HepG2 (cell line): Measurements from ENCODE around the gene UCN. TPM values are rescaled to one million over a fixed set of nuclear protein-coding genes. Genes with fewer than 3 reads are reported as not detected.

Experiments used
- BATF2 ChIP-seq: sonication (generic); formaldehyde crosslinking; IDR thresholded peaks from 2 replicates; pipeline ENCODE4 v1.8.0; 2022; ENCODE audit warnings: mild to moderate bottlenecking, missing genetic modification reagents, moderate library complexity
- FOXK2 ChIP-seq: fragments of 450-650 bp; IDR thresholded peaks from 2 replicates; pipeline ENCODE4 v1.6.1; 2016
- GMEB2 ChIP-seq: IDR thresholded peaks from 2 replicates; pipeline ENCODE4 v1.6.1; 2016; ENCODE audit warnings: missing biosample characterization, missing genetic modification reagents, low read depth
- GTF2F1 ChIP-seq: fragments of 150-350 bp; IDR thresholded peaks from 2 replicates; pipeline ENCODE4 v1.6.1; 2014; ENCODE audit warnings: low read length
- MIXL1 ChIP-seq: IDR thresholded peaks from 2 replicates; pipeline ENCODE4 v1.6.1; 2016
- MTF1 ChIP-seq: sonication (generic); formaldehyde crosslinking; IDR thresholded peaks from 2 replicates; pipeline ENCODE4 v1.5.0; 2020; ENCODE audit warnings: missing genetic modification reagents
- NFRKB ChIP-seq: fragments of 450-650 bp; IDR thresholded peaks from 2 replicates; pipeline ENCODE4 v1.6.1; 2017
- NFYB ChIP-seq: sonication (generic); formaldehyde crosslinking; IDR thresholded peaks from 2 replicates; pipeline ENCODE4 v1.4.0; 2020; ENCODE audit warnings: missing genetic modification reagents
- PHF8 ChIP-seq: sonication (generic); formaldehyde crosslinking; IDR thresholded peaks from 2 replicates; pipeline ENCODE4 v1.5.0; 2020; ENCODE audit warnings: missing genetic modification reagents
- REXO4 ChIP-seq: sonication (generic); formaldehyde crosslinking; IDR thresholded peaks from 2 replicates; pipeline ENCODE4 v1.8.0; 2022; ENCODE audit warnings: missing genetic modification reagents, mild to moderate bottlenecking, borderline replicate concordance
- SMAD1 ChIP-seq: sonication (generic); formaldehyde crosslinking; IDR thresholded peaks from 2 replicates; pipeline ENCODE4 v1.4.0; 2020; ENCODE audit warnings: missing genetic modification reagents, low read depth, mild to moderate bottlenecking, borderline replicate concordance
- SMARCC2 ChIP-seq: fragments of 450-650 bp; IDR thresholded peaks from 2 replicates; pipeline ENCODE4 v1.6.1; 2017; ENCODE audit warnings: antibody characterized with exemption, mild to moderate bottlenecking
- SMARCE1 ChIP-seq: fragments of 450-650 bp; IDR thresholded peaks from 2 replicates; pipeline ENCODE4 v1.6.1; 2017; ENCODE audit warnings: borderline replicate concordance
- SP140L ChIP-seq: sonication (generic); formaldehyde crosslinking; IDR thresholded peaks from 2 replicates; pipeline ENCODE4 v1.4.0; 2020; ENCODE audit warnings: missing genetic modification reagents, borderline replicate concordance
- TBL1XR1 ChIP-seq: fragments of 150-350 bp; IDR thresholded peaks from 2 replicates; pipeline ENCODE4 v1.6.1; 2014; ENCODE audit warnings: borderline replicate concordance, low read length; ENCODE audit not compliant: partially characterized antibody
- TCF7 ChIP-seq: sonication (generic); IDR thresholded peaks from 2 replicates; pipeline ENCODE4 v1.6.1; 2016; ENCODE audit warnings: antibody characterized with exemption, low read depth
- TFDP2 ChIP-seq: sonication (generic); formaldehyde crosslinking; IDR thresholded peaks from 2 replicates; pipeline ENCODE4 v1.4.0; 2020; ENCODE audit warnings: missing genetic modification reagents
- ZNF138 ChIP-seq: sonication (generic); formaldehyde crosslinking; IDR thresholded peaks from 2 replicates; pipeline ENCODE4 v1.5.0; 2020; ENCODE audit warnings: mild to moderate bottlenecking, low read depth, missing genetic modification reagents
- ZNF264 ChIP-seq: sonication (generic); formaldehyde crosslinking; IDR thresholded peaks from 2 replicates; pipeline ENCODE4 v1.4.0; 2020; ENCODE audit warnings: missing genetic modification reagents
- ZNF282 ChIP-seq: fragments of 450-650 bp; IDR thresholded peaks from 2 replicates; pipeline ENCODE4 v1.6.1; 2018; ENCODE audit not compliant: partially characterized antibody
- ZNF335 ChIP-seq: sonication (generic); formaldehyde crosslinking; IDR thresholded peaks from 2 replicates; pipeline ENCODE4 v1.4.0; 2020; ENCODE audit warnings: missing genetic modification reagents
- ZNF550 ChIP-seq: sonication (generic); formaldehyde crosslinking; IDR thresholded peaks from 2 replicates; pipeline ENCODE4 v1.4.0; 2020; ENCODE audit warnings: mild to moderate bottlenecking, missing genetic modification reagents, borderline replicate concordance
- ZNF572 ChIP-seq: sonication (generic); formaldehyde crosslinking; IDR thresholded peaks from 2 replicates; pipeline ENCODE4 v1.5.1; 2020; ENCODE audit warnings: mild to moderate bottlenecking, missing genetic modification reagents
- ZNF782 ChIP-seq: sonication (generic); formaldehyde crosslinking; IDR thresholded peaks from 2 replicates; pipeline ENCODE4 v1.4.0; 2020; ENCODE audit warnings: missing genetic modification reagents, mild to moderate bottlenecking, borderline replicate concordance
- polyA plus RNA-seq, 8 experiments: library from polyadenylated mRNA; depleted of rRNA in 3 of 8; stranded (reverse) in 7 of 8; unstranded in 1 of 8; fragments of >200 nt; fragmentation: Illumina TruSeq in 4 of 8; extraction: Trizol in 4 of 8; gene quantifications; 2 replicates each; pipeline versions ENCODE4 v1.2.1 to v1.2.3, GENCODE V29; 2011 to 2016; ENCODE audit warnings: low read depth in 4 of 8, missing spikeins in 1 of 8, mixed read lengths in 1 of 8; ENCODE audit not compliant: insufficient read depth in 1 of 8
- total RNA-seq, 5 experiments: library from RNA; depleted of rRNA; stranded (reverse); fragments of >200 nt; fragmentation: Illumina TruSeq; extraction: Trizol; gene quantifications; 2 replicates each; pipeline ENCODE4 v1.2.3, GENCODE V29; 2016; ENCODE audit warnings: low read depth in 1 of 5
- TF ChIP-seq, protein P1 (sequence below): sonication (generic); formaldehyde crosslinking; IDR thresholded peaks from 2 replicates; pipeline ENCODE4 v1.4.0; 2020; ENCODE audit warnings: mild to moderate bottlenecking, missing genetic modification reagents
- TF ChIP-seq, protein P2 (sequence below): IDR thresholded peaks from 2 replicates; pipeline ENCODE4 v1.6.1; 2016; ENCODE audit warnings: missing compliant biosample characterization, missing genetic modification reagents, borderline replicate concordance

UCN gene
- total and polyA plus RNA-seq, 2 of the 13 experiments (the other 11 are each of a cell fraction or from before 2014, with no cell fraction given): 1.2 to 2.3 TPM

GRCh38 chr2:27320958-27321543 lies 12.8 kb upstream of the UCN start (continued):
- TF ChIP-seq, protein P1, sequence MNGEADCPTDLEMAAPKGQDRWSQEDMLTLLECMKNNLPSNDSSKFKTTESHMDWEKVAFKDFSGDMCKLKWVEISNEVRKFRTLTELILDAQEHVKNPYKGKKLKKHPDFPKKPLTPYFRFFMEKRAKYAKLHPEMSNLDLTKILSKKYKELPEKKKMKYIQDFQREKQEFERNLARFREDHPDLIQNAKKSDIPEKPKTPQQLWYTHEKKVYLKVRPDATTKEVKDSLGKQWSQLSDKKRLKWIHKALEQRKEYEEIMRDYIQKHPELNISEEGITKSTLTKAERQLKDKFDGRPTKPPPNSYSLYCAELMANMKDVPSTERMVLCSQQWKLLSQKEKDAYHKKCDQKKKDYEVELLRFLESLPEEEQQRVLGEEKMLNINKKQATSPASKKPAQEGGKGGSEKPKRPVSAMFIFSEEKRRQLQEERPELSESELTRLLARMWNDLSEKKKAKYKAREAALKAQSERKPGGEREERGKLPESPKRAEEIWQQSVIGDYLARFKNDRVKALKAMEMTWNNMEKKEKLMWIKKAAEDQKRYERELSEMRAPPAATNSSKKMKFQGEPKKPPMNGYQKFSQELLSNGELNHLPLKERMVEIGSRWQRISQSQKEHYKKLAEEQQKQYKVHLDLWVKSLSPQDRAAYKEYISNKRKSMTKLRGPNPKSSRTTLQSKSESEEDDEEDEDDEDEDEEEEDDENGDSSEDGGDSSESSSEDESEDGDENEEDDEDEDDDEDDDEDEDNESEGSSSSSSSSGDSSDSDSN: peak; percentile 73
- TF ChIP-seq GMEB2 (no peak; the same call in 1 of the 2 replicates), REXO4 (CRISPR knock-in tag) (no peak), TBL1XR1 (no peak), ZNF264 (no peak), ZNF138 (CRISPR knock-in tag) (no peak), FOXK2 (peak; percentile 70; the same call in 1 of the 2 replicates), ZNF782 (CRISPR knock-in tag) (no peak), ZNF550 (CRISPR knock-in tag) (no peak), SMARCE1 (no peak), ZNF572 (CRISPR knock-in tag) (no peak), BATF2 (CRISPR knock-in tag) (no peak), ZNF282 (no peak), PHF8 (CRISPR knock-in tag) (peak; percentile 64; the same call in 1 of the 2 replicates), SMARCC2 (no peak), TFDP2 (CRISPR knock-in tag) (peak; percentile 43; the same call in 1 of the 2 replicates), ZNF335 (CRISPR knock-in tag) (peak; percentile 57; the same call in 1 of the 2 replicates), NFYB (CRISPR knock-in tag) (peak; percentile 29; the same call in 1 of the 2 replicates), NFRKB (no peak), MIXL1 (CRISPR knock-in tag) (peak; percentile 86), TCF7 (no peak), MTF1 (CRISPR knock-in tag) (no peak), SMAD1 (CRISPR knock-in tag) (peak; percentile 70; the same call in 1 of the 2 replicates), GTF2F1 (no peak), SP140L (CRISPR knock-in tag) (0 out of 2 replicates have a peak, but pooled peaks have one; percentile 13)
- TF ChIP-seq, protein P2, sequence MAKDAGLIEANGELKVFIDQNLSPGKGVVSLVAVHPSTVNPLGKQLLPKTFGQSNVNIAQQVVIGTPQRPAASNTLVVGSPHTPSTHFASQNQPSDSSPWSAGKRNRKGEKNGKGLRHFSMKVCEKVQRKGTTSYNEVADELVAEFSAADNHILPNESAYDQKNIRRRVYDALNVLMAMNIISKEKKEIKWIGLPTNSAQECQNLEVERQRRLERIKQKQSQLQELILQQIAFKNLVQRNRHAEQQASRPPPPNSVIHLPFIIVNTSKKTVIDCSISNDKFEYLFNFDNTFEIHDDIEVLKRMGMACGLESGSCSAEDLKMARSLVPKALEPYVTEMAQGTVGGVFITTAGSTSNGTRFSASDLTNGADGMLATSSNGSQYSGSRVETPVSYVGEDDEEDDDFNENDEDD (CRISPR knock-in tag): peak; percentile 71; the same call in 1 of the 2 replicates
